HEK293 (cell line): ENCODE data around the gene PANX2.

Source experiments
- FEZF1 ChIP-seq: fragments of 450-650 bp; formaldehyde crosslinking; IDR thresholded peaks from 2 replicates; pipeline ENCODE4 v1.5.1; 2016; ENCODE audit warnings: missing biosample characterization, missing genetic modification characterization
- GLIS1 ChIP-seq: fragments of 450-650 bp; formaldehyde crosslinking; IDR thresholded peaks from 2 replicates; pipeline ENCODE4 v1.5.1; 2016; ENCODE audit warnings: missing biosample characterization, missing genetic modification characterization
- KLF1 ChIP-seq: fragments of 450-650 bp; formaldehyde crosslinking; IDR thresholded peaks from 2 replicates; pipeline ENCODE4 v1.5.1; 2016; ENCODE audit warnings: missing biosample characterization, missing genetic modification characterization
- KLF8 ChIP-seq: fragments of 450-650 bp; formaldehyde crosslinking; IDR thresholded peaks from 2 replicates; pipeline ENCODE4 v1.5.1; 2016; ENCODE audit warnings: missing biosample characterization, missing genetic modification characterization
- SETDB1 ChIP-seq: IDR thresholded peaks from one replicate; pipeline ENCODE4 v1.6.1; 2017; ENCODE audit warnings: mild to moderate bottlenecking, low read length, moderate library complexity, mixed read lengths; ENCODE audit not compliant: insufficient read length
- ZBTB20 ChIP-seq: fragments of 450-650 bp; formaldehyde crosslinking; IDR thresholded peaks from 2 replicates; pipeline ENCODE4 v1.5.1; 2016; ENCODE audit warnings: missing biosample characterization, missing genetic modification characterization
- ZNF169 ChIP-seq: fragments of 450-650 bp; formaldehyde crosslinking; IDR thresholded peaks from 2 replicates; pipeline ENCODE4 v1.5.1; 2016; ENCODE audit warnings: missing biosample characterization, missing genetic modification characterization
- ZNF2 ChIP-seq: fragments of 450-650 bp; formaldehyde crosslinking; IDR thresholded peaks from 2 replicates; pipeline ENCODE4 v1.5.1; 2016; ENCODE audit warnings: missing biosample characterization, missing genetic modification characterization
- ZNF350 ChIP-seq: fragments of 450-650 bp; formaldehyde crosslinking; IDR thresholded peaks from 2 replicates; pipeline ENCODE4 v1.5.0; 2017; ENCODE audit warnings: missing biosample characterization, mild to moderate bottlenecking, missing genetic modification characterization
- ZNF391 ChIP-seq: fragments of 450-650 bp; formaldehyde crosslinking; IDR thresholded peaks from 2 replicates; pipeline ENCODE4 v1.5.1; 2016; ENCODE audit warnings: low read depth, missing biosample characterization, missing genetic modification characterization, borderline replicate concordance
- ZNF596 ChIP-seq: fragments of 450-650 bp; IDR thresholded peaks from 2 replicates; pipeline ENCODE4 v1.5.0; 2018; ENCODE audit warnings: missing biosample characterization, mild to moderate bottlenecking, missing genetic modification characterization, moderate library complexity
- ZNF621 ChIP-seq: fragments of 450-650 bp; formaldehyde crosslinking; IDR thresholded peaks from 2 replicates; pipeline ENCODE4 v1.5.1; 2017; ENCODE audit warnings: missing biosample characterization, missing genetic modification characterization
- ZNF776 ChIP-seq: fragments of 450-650 bp; formaldehyde crosslinking; IDR thresholded peaks from 2 replicates; pipeline ENCODE4 v1.5.0; 2017; ENCODE audit warnings: missing biosample characterization, missing genetic modification characterization, borderline replicate concordance
- ZNF830 ChIP-seq: fragments of 450-650 bp; IDR thresholded peaks from 2 replicates; pipeline ENCODE4 v1.5.0; 2018; ENCODE audit warnings: missing biosample characterization, missing genetic modification characterization, low read depth, mild to moderate bottlenecking, moderate library complexity
- TF ChIP-seq, protein P1 (sequence below): fragments of 450-650 bp; formaldehyde crosslinking; IDR thresholded peaks from 2 replicates; pipeline ENCODE4 v1.5.1; 2016; ENCODE audit warnings: missing biosample characterization, missing genetic modification characterization
- TF ChIP-seq, protein P2 (sequence below): fragments of 450-650 bp; formaldehyde crosslinking; conservative IDR thresholded peaks from 2 replicates; pipeline ENCODE4 v1.5.1; 2016; ENCODE audit warnings: low read depth, missing biosample characterization, missing genetic modification characterization
- TF ChIP-seq, protein P3 (sequence below): fragments of 450-650 bp; formaldehyde crosslinking; IDR thresholded peaks from 2 replicates; pipeline ENCODE4 v1.5.1; 2016; ENCODE audit warnings: missing biosample characterization, missing genetic modification characterization
- TF ChIP-seq, protein P4 (sequence below): fragments of 450-650 bp; formaldehyde crosslinking; IDR thresholded peaks from 2 replicates; pipeline ENCODE4 v1.5.1; 2017; ENCODE audit warnings: missing biosample characterization, missing genetic modification characterization
- TF ChIP-seq, protein P5 (sequence below): fragments of 450-650 bp; formaldehyde crosslinking; IDR thresholded peaks from 2 replicates; pipeline ENCODE4 v1.5.1; 2016; ENCODE audit warnings: missing biosample characterization, missing genetic modification characterization

Gene PANX2

DNA sequence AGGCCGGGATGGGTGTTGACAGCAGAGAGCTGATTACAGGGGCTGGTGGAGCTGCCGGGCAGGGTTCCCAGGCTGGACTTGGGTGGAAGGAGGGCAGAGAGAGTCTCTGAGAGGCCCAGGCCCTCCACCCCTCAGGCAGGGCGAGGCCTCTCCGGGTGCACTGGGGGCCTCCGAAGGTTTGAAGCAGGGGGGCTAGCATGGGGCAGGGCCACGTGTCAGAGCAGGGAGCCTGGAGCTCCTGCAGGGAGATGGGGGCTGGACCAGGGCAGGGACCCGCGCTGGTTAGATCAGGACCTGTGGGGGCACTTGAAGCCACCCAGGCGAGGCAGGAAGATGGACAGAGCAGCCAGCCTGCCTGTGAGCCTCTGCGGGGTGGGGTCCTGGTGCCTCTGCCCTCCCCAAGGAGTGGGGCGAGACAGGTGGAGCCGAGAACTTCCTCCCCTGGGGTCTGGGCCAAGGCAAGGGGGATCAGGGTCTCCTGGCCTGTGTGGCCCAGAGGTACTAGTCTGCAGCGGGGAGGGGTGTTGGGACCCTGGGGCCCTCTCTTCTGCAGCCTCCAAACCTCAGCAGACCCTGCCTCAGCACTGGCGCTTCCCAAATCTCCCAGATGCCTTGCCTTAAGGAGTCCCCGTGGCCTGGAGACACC is 911 bp downstream of the PANX2 start (continued):
- TF ChIP-seq, protein P1, sequence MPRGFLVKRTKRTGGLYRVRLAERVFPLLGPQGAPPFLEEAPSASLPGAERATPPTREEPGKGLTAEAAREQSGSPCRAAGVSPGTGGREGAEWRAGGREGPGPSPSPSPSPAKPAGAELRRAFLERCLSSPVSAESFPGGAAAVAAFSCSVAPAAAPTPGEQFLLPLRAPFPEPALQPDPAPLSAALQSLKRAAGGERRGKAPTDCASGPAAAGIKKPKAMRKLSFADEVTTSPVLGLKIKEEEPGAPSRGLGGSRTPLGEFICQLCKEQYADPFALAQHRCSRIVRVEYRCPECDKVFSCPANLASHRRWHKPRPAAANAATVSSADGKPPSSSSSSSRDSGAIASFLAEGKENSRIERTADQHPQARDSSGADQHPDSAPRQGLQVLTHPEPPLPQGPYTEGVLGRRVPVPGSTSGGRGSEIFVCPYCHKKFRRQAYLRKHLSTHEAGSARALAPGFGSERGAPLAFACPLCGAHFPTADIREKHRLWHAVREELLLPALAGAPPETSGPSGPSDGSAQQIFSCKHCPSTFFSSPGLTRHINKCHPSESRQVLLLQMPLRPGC (tag by site-specific recombination): no peak
- peak; percentile 47; the same call in 1 of the 2 replicates for TF ChIP-seq GLIS1 (tag by site-specific recombination)
- TF ChIP-seq ZBTB20: peak; percentile 21; the same call in 1 of the 2 replicates
- no peak for TF ChIP-seq FEZF1 (tag by site-specific recombination)
- no peak for TF ChIP-seq ZNF350 (tag by site-specific recombination)
- no peak for TF ChIP-seq ZNF2 (tag by site-specific recombination)
- no peak for TF ChIP-seq SETDB1
- TF ChIP-seq ZNF169 (tag by site-specific recombination): no peak
- TF ChIP-seq ZNF830: no peak
- TF ChIP-seq, protein P2, sequence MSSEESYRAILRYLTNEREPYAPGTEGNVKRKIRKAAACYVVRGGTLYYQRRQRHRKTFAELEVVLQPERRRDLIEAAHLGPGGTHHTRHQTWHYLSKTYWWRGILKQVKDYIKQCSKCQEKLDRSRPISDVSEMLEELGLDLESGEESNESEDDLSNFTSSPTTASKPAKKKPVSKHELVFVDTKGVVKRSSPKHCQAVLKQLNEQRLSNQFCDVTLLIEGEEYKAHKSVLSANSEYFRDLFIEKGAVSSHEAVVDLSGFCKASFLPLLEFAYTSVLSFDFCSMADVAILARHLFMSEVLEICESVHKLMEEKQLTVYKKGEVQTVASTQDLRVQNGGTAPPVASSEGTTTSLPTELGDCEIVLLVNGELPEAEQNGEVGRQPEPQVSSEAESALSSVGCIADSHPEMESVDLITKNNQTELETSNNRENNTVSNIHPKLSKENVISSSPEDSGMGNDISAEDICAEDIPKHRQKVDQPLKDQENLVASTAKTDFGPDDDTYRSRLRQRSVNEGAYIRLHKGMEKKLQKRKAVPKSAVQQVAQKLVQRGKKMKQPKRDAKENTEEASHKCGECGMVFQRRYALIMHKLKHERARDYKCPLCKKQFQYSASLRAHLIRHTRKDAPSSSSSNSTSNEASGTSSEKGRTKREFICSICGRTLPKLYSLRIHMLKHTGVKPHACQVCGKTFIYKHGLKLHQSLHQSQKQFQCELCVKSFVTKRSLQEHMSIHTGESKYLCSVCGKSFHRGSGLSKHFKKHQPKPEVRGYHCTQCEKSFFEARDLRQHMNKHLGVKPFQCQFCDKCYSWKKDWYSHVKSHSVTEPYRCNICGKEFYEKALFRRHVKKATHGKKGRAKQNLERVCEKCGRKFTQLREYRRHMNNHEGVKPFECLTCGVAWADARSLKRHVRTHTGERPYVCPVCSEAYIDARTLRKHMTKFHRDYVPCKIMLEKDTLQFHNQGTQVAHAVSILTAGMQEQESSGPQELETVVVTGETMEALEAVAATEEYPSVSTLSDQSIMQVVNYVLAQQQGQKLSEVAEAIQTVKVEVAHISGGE (tag by site-specific recombination): no peak
- TF ChIP-seq ZNF621 (tag by site-specific recombination): no peak
- TF ChIP-seq, protein P3, sequence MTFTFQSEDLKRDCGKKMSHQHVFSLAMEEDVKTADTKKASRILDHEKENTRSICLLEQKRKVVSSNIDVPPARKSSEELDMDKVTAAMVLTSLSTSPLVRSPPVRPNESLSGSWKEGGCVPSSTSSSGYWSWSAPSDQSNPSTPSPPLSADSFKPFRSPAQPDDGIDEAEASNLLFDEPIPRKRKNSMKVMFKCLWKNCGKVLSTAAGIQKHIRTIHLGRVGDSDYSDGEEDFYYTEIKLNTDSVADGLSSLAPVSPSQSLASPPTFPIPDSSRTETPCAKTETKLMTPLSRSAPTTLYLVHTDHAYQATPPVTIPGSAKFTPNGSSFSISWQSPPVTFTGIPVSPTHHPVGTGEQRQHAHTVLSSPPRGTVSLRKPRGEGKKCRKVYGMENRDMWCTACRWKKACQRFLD (tag by site-specific recombination): no peak
- TF ChIP-seq, protein P4, sequence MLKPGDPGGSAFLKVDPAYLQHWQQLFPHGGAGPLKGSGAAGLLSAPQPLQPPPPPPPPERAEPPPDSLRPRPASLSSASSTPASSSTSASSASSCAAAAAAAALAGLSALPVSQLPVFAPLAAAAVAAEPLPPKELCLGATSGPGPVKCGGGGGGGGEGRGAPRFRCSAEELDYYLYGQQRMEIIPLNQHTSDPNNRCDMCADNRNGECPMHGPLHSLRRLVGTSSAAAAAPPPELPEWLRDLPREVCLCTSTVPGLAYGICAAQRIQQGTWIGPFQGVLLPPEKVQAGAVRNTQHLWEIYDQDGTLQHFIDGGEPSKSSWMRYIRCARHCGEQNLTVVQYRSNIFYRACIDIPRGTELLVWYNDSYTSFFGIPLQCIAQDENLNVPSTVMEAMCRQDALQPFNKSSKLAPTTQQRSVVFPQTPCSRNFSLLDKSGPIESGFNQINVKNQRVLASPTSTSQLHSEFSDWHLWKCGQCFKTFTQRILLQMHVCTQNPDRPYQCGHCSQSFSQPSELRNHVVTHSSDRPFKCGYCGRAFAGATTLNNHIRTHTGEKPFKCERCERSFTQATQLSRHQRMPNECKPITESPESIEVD (tag by site-specific recombination): no peak
- TF ChIP-seq KLF1 (tag by site-specific recombination): peak; percentile 66
- no peak for TF ChIP-seq ZNF391 (tag by site-specific recombination)
- TF ChIP-seq ZNF596: no peak
- TF ChIP-seq KLF8 (tag by site-specific recombination): no peak
- TF ChIP-seq ZNF776 (tag by site-specific recombination): no peak
- TF ChIP-seq, protein P5, sequence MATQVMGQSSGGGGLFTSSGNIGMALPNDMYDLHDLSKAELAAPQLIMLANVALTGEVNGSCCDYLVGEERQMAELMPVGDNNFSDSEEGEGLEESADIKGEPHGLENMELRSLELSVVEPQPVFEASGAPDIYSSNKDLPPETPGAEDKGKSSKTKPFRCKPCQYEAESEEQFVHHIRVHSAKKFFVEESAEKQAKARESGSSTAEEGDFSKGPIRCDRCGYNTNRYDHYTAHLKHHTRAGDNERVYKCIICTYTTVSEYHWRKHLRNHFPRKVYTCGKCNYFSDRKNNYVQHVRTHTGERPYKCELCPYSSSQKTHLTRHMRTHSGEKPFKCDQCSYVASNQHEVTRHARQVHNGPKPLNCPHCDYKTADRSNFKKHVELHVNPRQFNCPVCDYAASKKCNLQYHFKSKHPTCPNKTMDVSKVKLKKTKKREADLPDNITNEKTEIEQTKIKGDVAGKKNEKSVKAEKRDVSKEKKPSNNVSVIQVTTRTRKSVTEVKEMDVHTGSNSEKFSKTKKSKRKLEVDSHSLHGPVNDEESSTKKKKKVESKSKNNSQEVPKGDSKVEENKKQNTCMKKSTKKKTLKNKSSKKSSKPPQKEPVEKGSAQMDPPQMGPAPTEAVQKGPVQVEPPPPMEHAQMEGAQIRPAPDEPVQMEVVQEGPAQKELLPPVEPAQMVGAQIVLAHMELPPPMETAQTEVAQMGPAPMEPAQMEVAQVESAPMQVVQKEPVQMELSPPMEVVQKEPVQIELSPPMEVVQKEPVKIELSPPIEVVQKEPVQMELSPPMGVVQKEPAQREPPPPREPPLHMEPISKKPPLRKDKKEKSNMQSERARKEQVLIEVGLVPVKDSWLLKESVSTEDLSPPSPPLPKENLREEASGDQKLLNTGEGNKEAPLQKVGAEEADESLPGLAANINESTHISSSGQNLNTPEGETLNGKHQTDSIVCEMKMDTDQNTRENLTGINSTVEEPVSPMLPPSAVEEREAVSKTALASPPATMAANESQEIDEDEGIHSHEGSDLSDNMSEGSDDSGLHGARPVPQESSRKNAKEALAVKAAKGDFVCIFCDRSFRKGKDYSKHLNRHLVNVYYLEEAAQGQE (tag by site-specific recombination): no peak
